Measurements from ENCODE around the gene RAF1. TPM values are rescaled to one million over a fixed set of nuclear protein-coding genes. Genes with fewer than 3 reads are reported as not detected.

The RAF1 gene
- total and polyA plus RNA-seq, 7 experiments from 2014 or later, result 50.2 to 129 (median 114) TPM

- Mint-ChIP-seq H3K27ac (peak within 1 kb of the TSS; percentile 87 to 95 (median 93)), H3K27me3 (peaks cover 22 to 37% (median 28%) of the 10 kb centered on the region in 5 donors), H3K4me1 (peaks cover 40 to 71% (median 68%) of the 10 kb centered on the region in 7 donors), H3K9me3 (peaks cover 0 to 4% (median 0%) of the 10 kb centered on the region in 11 donors), H3K36me3 (peaks cover 0 to 5% (median 0%) of the 10 kb centered on the region in 5 donors), H3K4me3 (peak within 1 kb of the TSS; percentile 90 to 100 (median 96))
- peaks cover 0 to 7% (median 0%) of the 10 kb centered on the region in 3 experiments for H3K36me3 ChIP-seq (ENCODE audit: control insufficient read depth in 2 of 3, insufficient read depth in 3 of 3, low read length in 3 of 3)
- no peaks in the 10 kb centered on the region for H3K9me3 ChIP-seq (ENCODE audit: control insufficient read depth in 2 of 3, low read length in 3 of 3)
- ATAC-seq (peak; percentile 98), DNase-seq (peak; percentile 74 to 89 (median 83))
- CTCF ChIA-PET, result no interaction called here
- intact Hi-C loops (cut with micrococcal nuclease), result loop anchor here (1.0 to 10.0 kb wide), 8 partner anchors 73 to 1282 kb away; partner anchors contain the start of genes RAF1 (in 2 of the 2), TAMM41 (in 2 of the 2), TSEN2 (in 2 of the 2) and ATG7 (in 1 of the 2)
- peaks cover 31 to 38% of the 10 kb centered on the region in 2 donors for H3K4me1 ChIP-seq (ENCODE audit: control insufficient read depth in 2 of 2, insufficient read depth in 2 of 2, low read length in 2 of 2)
- H3K27me3 ChIP-seq (ENCODE audit: control insufficient read depth in 2 of 2, insufficient read depth in 2 of 2, low read length in 2 of 2), result peaks cover 6% of the 10 kb centered on the region in 2 donors
- peak within 1 kb of the TSS; percentile 94 for H3K27ac ChIP-seq (ENCODE audit: low read depth, low read length)
- peak within 1 kb of the TSS; percentile 95 for H3K4me3 ChIP-seq (ENCODE audit: low read length)
- POLR2A ChIA-PET, result interaction anchor here (1.3 to 3.1 kb wide), 3 partner anchors 12 to 107 kb away, joined by 3 to 22 read pairs (median 17); partner anchors contain the start of genes RAF1 and TSEN2
Measured at GRCh38 chr3:12556690-12557472, 107.0 kb downstream of the RAF1 start, which contains the start of gene MKRN2. TSS of gene MKRN2 (plus strand) at chr3:12557087. CDS start at chr3:12557151, 64 bp downstream.

- H3K4me1 Mint-ChIP-seq, result peaks cover 40 to 65% (median 62%) of the 10 kb centered on the region in 7 donors
- peaks cover 0 to 4% (median 0%) of the 10 kb centered on the region in 11 donors for H3K9me3 Mint-ChIP-seq
- H3K27ac ChIP-seq (ENCODE audit: low read depth, low read length), result peak overlapping the region; percentile 94
- peaks cover 0 to 5% (median 0%) of the 10 kb centered on the region in 5 donors for H3K36me3 Mint-ChIP-seq
- H3K27me3 ChIP-seq (ENCODE audit: control insufficient read depth in 2 of 2, insufficient read depth in 2 of 2, low read length in 2 of 2), result peaks cover 6% of the 10 kb centered on the region in 2 donors
- intact Hi-C loops (cut with micrococcal nuclease), result loop anchor here (2.0 to 10.0 kb wide), 4 partner anchors 164 to 1282 kb away; partner anchors contain the start of genes TAMM41 (in 2 of the 2) and ATG7 (in 1 of the 2)
- POLR2A ChIA-PET, result interaction anchor here (0.7 to 3.1 kb wide), 4 partner anchors 47 to 285 kb away, joined by 3 to 22 read pairs (median 11); partner anchors contain the start of genes RAF1, RPL32 and TSEN2
- ATAC-seq, result no peak
- no peak for DNase-seq
- peaks cover 30 to 37% of the 10 kb centered on the region in 2 donors for H3K4me1 ChIP-seq (ENCODE audit: control insufficient read depth in 2 of 2, insufficient read depth in 2 of 2, low read length in 2 of 2)
- H3K9me3 ChIP-seq (ENCODE audit: control insufficient read depth in 2 of 3, low read length in 3 of 3), result no peaks in the 10 kb centered on the region
- CTCF ChIA-PET, result no interaction called here
- peaks cover 0 to 7% (median 0%) of the 10 kb centered on the region in 3 experiments for H3K36me3 ChIP-seq (ENCODE audit: control insufficient read depth in 2 of 3, insufficient read depth in 3 of 3, low read length in 3 of 3)
- H3K4me3 Mint-ChIP-seq, result peak overlapping the region; percentile 90 to 100 (median 96)
- H3K4me3 ChIP-seq (ENCODE audit: low read length), result peak overlapping the region; percentile 95
- H3K27me3 Mint-ChIP-seq, result peaks cover 22 to 37% (median 32%) of the 10 kb centered on the region in 5 donors
- H3K27ac Mint-ChIP-seq, result peak overlapping the region; percentile 79 to 95 (median 90)
Measured at GRCh38 chr3:12556314-12556689, 107.6 kb downstream of the RAF1 start.

- Histone ChIP-seq H3K27ac (ENCODE audit: low read depth, low read length) (no peak overlapping the region), H3K36me3 (ENCODE audit: control insufficient read depth in 2 of 3, insufficient read depth in 3 of 3, low read length in 3 of 3) (peaks cover 0 to 7% (median 0%) of the 10 kb centered on the region in 3 experiments), H3K9me3 (ENCODE audit: control insufficient read depth in 2 of 3, low read length in 3 of 3) (no peaks in the 10 kb centered on the region), H3K4me1 (ENCODE audit: control insufficient read depth in 2 of 2, insufficient read depth in 2 of 2, low read length in 2 of 2) (peaks cover 15 to 20% of the 10 kb centered on the region in 2 donors), H3K27me3 (ENCODE audit: control insufficient read depth in 2 of 2, insufficient read depth in 2 of 2, low read length in 2 of 2) (peaks cover 6% of the 10 kb centered on the region in 2 donors), H3K4me3 (ENCODE audit: low read length) (peak overlapping the region; percentile 52)
- intact Hi-C loops (cut with micrococcal nuclease), result loop anchor here in 1 of 2 donors (10.0 kb wide), 2 partner anchors 791 to 1279 kb away; partner anchors contain the start of gene ATG7
- peaks cover 0 to 5% (median 0%) of the 10 kb centered on the region in 5 donors for H3K36me3 Mint-ChIP-seq
- peaks cover 25 to 42% (median 38%) of the 10 kb centered on the region in 7 donors for H3K4me1 Mint-ChIP-seq
- no peak overlapping the region for H3K27ac Mint-ChIP-seq
- ChIA-PET CTCF (no interaction called here), POLR2A (interaction anchor here (0.6 to 0.9 kb wide), 2 partner anchors 70 to 225 kb away, joined by 3 to 4 read pairs; partner anchors contain the start of gene TSEN2)
- peaks cover 0 to 4% (median 0%) of the 10 kb centered on the region in 11 donors for H3K9me3 Mint-ChIP-seq
- H3K4me3 Mint-ChIP-seq, result peak overlapping the region; percentile 70 to 91 (median 78)
- DNase-seq, result peak in 3 of 9 donors; percentile 13 to 24 (median 23)
- H3K27me3 Mint-ChIP-seq, result peaks cover 22 to 42% (median 32%) of the 10 kb centered on the region in 5 donors
- no peak for ATAC-seq
Measured at GRCh38 chr3:12553921-12554391, 110.0 kb downstream of the RAF1 start.

- Histone ChIP-seq H3K27ac (ENCODE audit: low read depth, low read length) (no peak overlapping the region), H3K9me3 (ENCODE audit: control insufficient read depth in 2 of 3, low read length in 3 of 3) (no peaks in the 10 kb centered on the region), H3K27me3 (ENCODE audit: control insufficient read depth in 2 of 2, insufficient read depth in 2 of 2, low read length in 2 of 2) (peaks cover 6% of the 10 kb centered on the region in 2 donors), H3K4me1 (ENCODE audit: control insufficient read depth in 2 of 2, insufficient read depth in 2 of 2, low read length in 2 of 2) (peaks cover 0 to 4% of the 10 kb centered on the region in 2 donors), H3K36me3 (ENCODE audit: control insufficient read depth in 2 of 3, insufficient read depth in 3 of 3, low read length in 3 of 3) (no peaks in the 10 kb centered on the region), H3K4me3 (ENCODE audit: low read length) (no peak overlapping the region)
- Mint-ChIP-seq H3K36me3 (no peaks in the 10 kb centered on the region), H3K9me3 (no peaks in the 10 kb centered on the region), H3K27me3 (peaks cover 14 to 35% (median 23%) of the 10 kb centered on the region in 5 donors), H3K27ac (no peak overlapping the region), H3K4me3 (no peak overlapping the region), H3K4me1 (peaks cover 1 to 12% (median 8%) of the 10 kb centered on the region in 7 donors)
- DNase-seq (no peak), ATAC-seq (no peak)
- ChIA-PET CTCF (no interaction called here), POLR2A (no interaction called here)
- intact Hi-C loops (cut with micrococcal nuclease), result loop anchor here in 1 of 2 donors (10.0 kb wide), 2 partner anchors 795 to 1275 kb away; partner anchors contain the start of gene ATG7
Measured at GRCh38 chr3:12549971-12550760, 113.8 kb downstream of the RAF1 start.

- H3K36me3 Mint-ChIP-seq, result peaks cover 0 to 4% (median 0%) of the 10 kb centered on the region in 5 donors
- Histone ChIP-seq H3K4me1 (ENCODE audit: control insufficient read depth in 2 of 2, insufficient read depth in 2 of 2, low read length in 2 of 2) (no peaks in the 10 kb centered on the region), H3K27me3 (ENCODE audit: control insufficient read depth in 2 of 2, insufficient read depth in 2 of 2, low read length in 2 of 2) (no peaks in the 10 kb centered on the region), H3K27ac (ENCODE audit: low read depth, low read length) (no peak within 1 kb of the TSS), H3K4me3 (ENCODE audit: low read length) (no peak within 1 kb of the TSS), H3K9me3 (ENCODE audit: control insufficient read depth in 2 of 3, low read length in 3 of 3) (no peaks in the 10 kb centered on the region), H3K36me3 (ENCODE audit: control insufficient read depth in 2 of 3, insufficient read depth in 3 of 3, low read length in 3 of 3) (no peaks in the 10 kb centered on the region)
- ChIA-PET POLR2A (no interaction called here), CTCF (no interaction called here)
- ATAC-seq (no peak), DNase-seq (no peak)
- intact Hi-C loops (cut with micrococcal nuclease), result no loop called here
- no peak within 1 kb of the TSS for H3K27ac Mint-ChIP-seq
- H3K4me1 Mint-ChIP-seq, result peaks cover 0 to 2% (median 0%) of the 10 kb centered on the region in 7 donors
- H3K9me3 Mint-ChIP-seq, result no peaks in the 10 kb centered on the region
- H3K4me3 Mint-ChIP-seq, result no peak within 1 kb of the TSS
- peaks cover 0 to 3% (median 0%) of the 10 kb centered on the region in 5 donors for H3K27me3 Mint-ChIP-seq
Measured at GRCh38 chr3:12545473-12545791, 118.5 kb downstream of the RAF1 start, which contains the start of gene MKRN2OS. TSS of gene MKRN2OS (minus strand) at chr3:12545499. CDS start at chr3:12545464, 35 bp downstream.

All from naive thymus-derived CD4-positive, alpha-beta T cell (primary cell).